MCF 10A (cell line): Measurements from ENCODE around the gene TFPI. TPM values are rescaled to one million over a fixed set of nuclear protein-coding genes. Genes with fewer than 3 reads are reported as not detected.

ENCODE experiments used
- BruUV-seq: library from RNA; stranded (reverse); fragments of 400-500 nt; replicated peaks from 2 replicates; lab custom pipeline; 2021; lab: Mats Ljungman, UMichigan
- CTCF ChIA-PET: fragments of 300-600 bp; sonication (Branson Sonifier 250); formaldehyde crosslinking; extraction: SDS; loops from one replicate; lab custom pipeline; 2021; ENCODE audit warnings: antibody characterized with exemption, inconsistent platforms; lab: Yijun Ruan, JAX
- POLR2A ChIA-PET: fragments of 300-600, 350-650 bp; sonication (Branson Sonifier 250); formaldehyde crosslinking; extraction: SDS; loops from one replicate; lab custom pipeline; 2020; ENCODE audit warnings: antibody characterized with exemption, inconsistent platforms; lab: Yijun Ruan, JAX
- DNase-seq: peaks from one replicate; pipeline ENCODE4 v3.0.0-alpha.2; 2018; ENCODE audit not compliant: unreplicated experiment
- H3K27ac Mint-ChIP-seq: one replicate; pipeline ENCODE4 v1.8.0; 2022; ENCODE audit warnings: mild to moderate bottlenecking, low read depth, mixed read lengths; ENCODE audit not compliant: unreplicated experiment
- H3K27me3 Mint-ChIP-seq: one replicate; pipeline ENCODE4 v1.8.0; 2022; ENCODE audit warnings: mixed read lengths; ENCODE audit not compliant: insufficient read depth, unreplicated experiment
- H3K36me3 Mint-ChIP-seq: one replicate; pipeline ENCODE4 v1.8.0; 2022; ENCODE audit warnings: mild to moderate bottlenecking, moderate library complexity, mixed read lengths; ENCODE audit not compliant: insufficient read depth, unreplicated experiment
- H3K4me1 Mint-ChIP-seq: one replicate; pipeline ENCODE4 v1.8.0; 2022; ENCODE audit warnings: mixed read lengths; ENCODE audit not compliant: insufficient read depth, unreplicated experiment
- H3K4me3 Mint-ChIP-seq: one replicate; pipeline ENCODE4 v1.8.0; 2022; ENCODE audit warnings: mild to moderate bottlenecking, moderate library complexity, mixed read lengths; ENCODE audit not compliant: unreplicated experiment
- H3K9me3 Mint-ChIP-seq: one replicate; pipeline ENCODE4 v1.8.0; 2022; ENCODE audit warnings: mixed read lengths; ENCODE audit not compliant: unreplicated experiment
- CTCF ChIP-seq: fragments of 200-600 bp; IDR thresholded peaks from one replicate; pipeline ENCODE4 v1.8.0; 2022; ENCODE audit warnings: antibody characterized with exemption, mild to moderate bottlenecking; ENCODE audit not compliant: unreplicated experiment
- intact Hi-C: fragments of 100-400 bp; cut with micrococcal nuclease; formaldehyde crosslinking; loops from 2 replicates; pipeline ENCODE4 v1.14.1; 2022
- total RNA-seq: library from RNA; stranded (reverse); gene quantifications from 2 replicates; pipeline ENCODE4 v1.2.3, GENCODE V29; 2022

Gene TFPI
- total RNA-seq, 1 experiment from 2014 or later, result 67.4 TPM

GRCh38 chr2:187497140-187497539 lies 57.1 kb downstream of the TFPI start:
- POLR2A ChIA-PET, result no interaction called here
- H3K27me3 Mint-ChIP-seq, result no peaks in the 10 kb centered on the region
- H3K4me3 Mint-ChIP-seq, result no peak overlapping the region
- TF ChIP-seq CTCF, result no peak
- CTCF ChIA-PET, result interaction anchor here (0.6 to 0.7 kb wide), 2 partner anchors 59 to 78 kb away, joined by 3 read pairs; no protein-coding TSS in a partner anchor
- no peaks in the 10 kb centered on the region for H3K4me1 Mint-ChIP-seq
- BruUV-seq, result no TSS peak
- no peaks in the 10 kb centered on the region for H3K9me3 Mint-ChIP-seq
- DNase-seq, result no peak
- intact Hi-C loops, result loop anchor here (10.0 kb wide), 1 partner anchor 868 kb away; no protein-coding TSS in a partner anchor
- peaks cover 41% of the 10 kb centered on the region for H3K36me3 Mint-ChIP-seq
- no peak overlapping the region for H3K27ac Mint-ChIP-seq

GRCh38 chr2:187495324-187495723 lies 58.9 kb downstream of the TFPI start:
- intact Hi-C loops, result loop anchor here (10.0 kb wide), 1 partner anchor 869 kb away; no protein-coding TSS in a partner anchor
- Mint-ChIP-seq H3K27ac (no peak overlapping the region), H3K27me3 (no peaks in the 10 kb centered on the region), H3K36me3 (peaks cover 42% of the 10 kb centered on the region), H3K4me1 (no peaks in the 10 kb centered on the region), H3K4me3 (no peak overlapping the region), H3K9me3 (no peaks in the 10 kb centered on the region)
- TF ChIP-seq CTCF, result no peak
- ChIA-PET CTCF (interaction anchor here (0.6 to 4.5 kb wide), 6 partner anchors 8 to 343 kb away, joined by 3 to 54 read pairs (median 3); no protein-coding TSS in a partner anchor), POLR2A (interaction anchor here (0.9 kb wide), 1 partner anchor 85 kb away, joined by 3 read pairs; no protein-coding TSS in a partner anchor)
- no peak for DNase-seq
- BruUV-seq, result no TSS peak

GRCh38 chr2:187493877-187494568 lies 60.2 kb downstream of the TFPI start:
- ChIA-PET POLR2A (no interaction called here), CTCF (interaction anchor here (0.6 to 4.5 kb wide), 4 partner anchors 32 to 632 kb away, joined by 3 to 54 read pairs (median 4); no protein-coding TSS in a partner anchor)
- H3K4me3 Mint-ChIP-seq, result no peak overlapping the region
- no peak for TF ChIP-seq CTCF
- H3K9me3 Mint-ChIP-seq, result no peaks in the 10 kb centered on the region
- no TSS peak for BruUV-seq
- H3K36me3 Mint-ChIP-seq, result peaks cover 50% of the 10 kb centered on the region
- DNase-seq, result no peak
- no peaks in the 10 kb centered on the region for H3K27me3 Mint-ChIP-seq
- H3K27ac Mint-ChIP-seq, result no peak overlapping the region
- intact Hi-C loops, result loop anchor here (10.0 kb wide), 1 partner anchor 871 kb away; no protein-coding TSS in a partner anchor
- H3K4me1 Mint-ChIP-seq, result peaks cover 2% of the 10 kb centered on the region

- Mint-ChIP-seq H3K27me3 (no peaks in the 10 kb centered on the region), H3K9me3 (no peaks in the 10 kb centered on the region), H3K36me3 (peaks cover 51% of the 10 kb centered on the region), H3K4me3 (no peak overlapping the region), H3K4me1 (peaks cover 5% of the 10 kb centered on the region), H3K27ac (no peak overlapping the region)
- intact Hi-C loops, result loop anchor here (10.0 kb wide), 1 partner anchor 872 kb away; no protein-coding TSS in a partner anchor
- ChIA-PET POLR2A (no interaction called here), CTCF (interaction anchor here (0.9 to 4.5 kb wide), 3 partner anchors 57 to 631 kb away, joined by 3 to 54 read pairs (median 3); no protein-coding TSS in a partner anchor)
- DNase-seq, result no peak
- no TSS peak for BruUV-seq
- TF ChIP-seq CTCF, result no peak
Measured at GRCh38 chr2:187493180-187493579, 61.1 kb downstream of the TFPI start.
